Caco-2 (cell line): ENCODE measurements around the gene ARHGEF33. TPM values are rescaled to one million over a fixed set of nuclear protein-coding genes. Genes with fewer than 3 reads are reported as not detected.

ENCODE experiments used
- BruUV-seq: library from RNA; stranded (reverse); fragments of 400-500 nt; replicated peaks from 2 replicates; lab custom pipeline; 2021; lab: Mats Ljungman, UMichigan
- CTCF ChIA-PET: fragments of 300-600 bp; sonication (Branson Sonifier 250); formaldehyde crosslinking; loops from one replicate; lab custom pipeline; 2022; ENCODE audit warnings: antibody characterized with exemption; lab: Charles Lee
- POLR2A ChIA-PET: fragments of 300-600 bp; sonication (Branson Sonifier 250); formaldehyde crosslinking; loops from one replicate; lab custom pipeline; 2022; ENCODE audit warnings: antibody characterized with exemption; lab: Charles Lee
- DNase-seq, 2 experiments: peaks; one replicate each; pipeline versions ENCODE4 v3.0.0 to v3.0.0-alpha.2; 2020 to 2022
- H3K27me3 ChIP-seq: replicated peaks from 2 replicates; pipeline ENCODE4 v1.6.0; 2011; ENCODE audit warnings: low read length; ENCODE audit not compliant: control insufficient read depth, insufficient read depth
- H3K36me3 ChIP-seq: 2 replicates; pipeline ENCODE4 v1.5.1; 2011; ENCODE audit warnings: low read length; ENCODE audit not compliant: control insufficient read depth, insufficient read depth
- H3K4me1 ChIP-seq: fragments of 250-450 bp; sonication (Bioruptor Pico); 2 replicates; pipeline ENCODE4 v1.5.1; 2020; ENCODE audit warnings: mild to moderate bottlenecking
- H3K4me3 ChIP-seq: 2 replicates; pipeline ENCODE4 v1.5.1; 2011; ENCODE audit warnings: low read depth, mild to moderate bottlenecking, control low read depth, low read length
- H3K9me3 ChIP-seq: fragments of 250-450 bp; sonication (Bioruptor Pico); 2 replicates; pipeline ENCODE4 v1.5.1; 2020; ENCODE audit warnings: mild to moderate bottlenecking, moderate library complexity
- H3K27ac Mint-ChIP-seq: one replicate; pipeline ENCODE4 v1.8.0; 2022; ENCODE audit warnings: mixed read lengths; ENCODE audit not compliant: unreplicated experiment
- H3K27me3 Mint-ChIP-seq: one replicate; pipeline ENCODE4 v1.8.0; 2022; ENCODE audit warnings: mixed read lengths; ENCODE audit not compliant: insufficient read depth, unreplicated experiment
- H3K36me3 Mint-ChIP-seq: one replicate; pipeline ENCODE4 v1.8.0; 2022; ENCODE audit warnings: mild to moderate bottlenecking, mixed read lengths; ENCODE audit not compliant: insufficient read depth, unreplicated experiment
- H3K4me1 Mint-ChIP-seq: one replicate; pipeline ENCODE4 v1.8.0; 2022; ENCODE audit warnings: low read depth, mixed read lengths; ENCODE audit not compliant: unreplicated experiment
- H3K4me3 Mint-ChIP-seq: one replicate; pipeline ENCODE4 v1.8.0; 2022; ENCODE audit warnings: mild to moderate bottlenecking, moderate library complexity, mixed read lengths; ENCODE audit not compliant: unreplicated experiment
- H3K9me3 Mint-ChIP-seq: one replicate; pipeline ENCODE4 v1.8.0; 2022; ENCODE audit warnings: mixed read lengths; ENCODE audit not compliant: unreplicated experiment
- CTCF ChIP-seq, 2 experiments: fragments of 200-600 bp in 1 of 2; IDR thresholded peaks; 1 replicate in 1 of 2; 2 replicates in 1 of 2; pipeline versions ENCODE4 v1.5.1 to v1.8.0; 2011 to 2022; ENCODE audit warnings: antibody characterized with exemption in 1 of 2, control low read depth in 1 of 2, inconsistent platforms in 1 of 2, low read depth in 1 of 2, low read length in 1 of 2, mild to moderate bottlenecking in 1 of 2, moderate library complexity in 1 of 2; ENCODE audit not compliant: insufficient read depth in 1 of 2, severe bottlenecking in 1 of 2, unreplicated experiment in 1 of 2
- intact Hi-C: fragments of 100-400 bp; cut with micrococcal nuclease; formaldehyde crosslinking; loops from one replicate; pipeline ENCODE4 v1.10.0; 2022; ENCODE audit not compliant: unreplicated experiment
- total RNA-seq: library from RNA; stranded (reverse); gene quantifications from 2 replicates; pipeline ENCODE4 v1.2.3, GENCODE V29; 2022

Gene ARHGEF33
- total RNA-seq, 1 experiment from 2014 or later = not detected

GRCh38 chr2:38862476-38862875 is 27.2 kb upstream of the ARHGEF33 start:
- no peak overlapping the region for H3K4me3 ChIP-seq
- POLR2A ChIA-PET = interaction anchor here (1.0 kb wide), 1 partner anchor 111 kb away, joined by 3 read pairs; no protein-coding TSS in a partner anchor
- no peak for TF ChIP-seq CTCF (IDR thresholded peaks at IDR 0.05; ENCODE audit: insufficient read depth in 1 of 2, low read depth in 1 of 2, low read length in 1 of 2, severe bottlenecking in 1 of 2, unreplicated experiment in 1 of 2)

DNA sequence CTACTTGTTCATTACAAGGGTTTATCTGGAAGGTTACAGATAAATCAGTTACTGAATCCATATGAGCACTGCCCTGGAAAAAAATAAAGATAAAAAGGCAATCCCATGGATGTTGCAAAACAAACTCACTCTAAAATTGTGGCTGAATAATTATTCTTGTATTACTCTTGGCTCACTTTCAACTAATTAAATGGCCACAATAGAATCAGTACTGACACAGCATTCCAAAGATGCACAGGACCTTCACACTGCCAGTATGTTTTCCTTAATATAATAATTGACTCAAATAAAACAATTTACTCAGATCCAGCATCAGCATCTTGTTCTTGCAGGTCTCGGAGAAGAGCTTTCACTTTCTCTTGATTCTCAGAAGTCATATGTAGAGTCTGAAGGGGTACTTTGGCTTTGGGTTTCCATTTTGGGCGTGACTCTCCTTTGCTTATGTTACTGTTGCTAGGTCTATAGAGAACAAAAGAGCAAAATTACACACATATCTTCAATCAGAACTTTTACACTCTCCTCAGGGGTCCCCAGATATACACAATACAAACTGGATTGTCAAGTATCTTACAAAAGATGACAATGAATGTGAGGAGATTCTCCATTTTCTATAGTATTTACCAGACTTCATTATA is 26.5 kb upstream of the ARHGEF33 start:
- no peak overlapping the region for H3K4me3 Mint-ChIP-seq
- H3K27me3 ChIP-seq = no peaks in the 10 kb centered on the region
- TF ChIP-seq CTCF (IDR thresholded peaks at IDR 0.05; ENCODE audit: insufficient read depth in 1 of 2, low read depth in 1 of 2, low read length in 1 of 2, severe bottlenecking in 1 of 2, unreplicated experiment in 1 of 2) = no peak
- CTCF ChIA-PET = no interaction called here
- H3K36me3 Mint-ChIP-seq = peaks cover 29% of the 10 kb centered on the region
- H3K9me3 ChIP-seq = no peaks in the 10 kb centered on the region
- H3K36me3 ChIP-seq = no peaks in the 10 kb centered on the region
- H3K9me3 Mint-ChIP-seq = no peaks in the 10 kb centered on the region
- H3K27ac Mint-ChIP-seq = no peak overlapping the region
- H3K4me1 ChIP-seq = peaks cover 13% of the 10 kb centered on the region; the same call in 1 of the 2 replicates
- H3K27me3 Mint-ChIP-seq = no peaks in the 10 kb centered on the region
- no peak overlapping the region for H3K4me3 ChIP-seq
- intact Hi-C loops = no loop called here
- H3K4me1 Mint-ChIP-seq = peaks cover 15% of the 10 kb centered on the region
- no TSS peak for BruUV-seq
- DNase-seq = no peak
- POLR2A ChIA-PET = interaction anchor here (1.0 kb wide), 1 partner anchor 112 kb away, joined by 3 read pairs; no protein-coding TSS in a partner anchor

More at GRCh38 chr2:38862476-38862875, 27.2 kb upstream of the ARHGEF33 start:
- intact Hi-C loops = no loop called here
- Mint-ChIP-seq H3K27ac (no peak overlapping the region), H3K4me3 (no peak overlapping the region), H3K4me1 (peaks cover 15% of the 10 kb centered on the region), H3K9me3 (no peaks in the 10 kb centered on the region), H3K27me3 (no peaks in the 10 kb centered on the region), H3K36me3 (peaks cover 34% of the 10 kb centered on the region)
- BruUV-seq = no TSS peak
- CTCF ChIA-PET = no interaction called here
- Histone ChIP-seq H3K4me1 (peaks cover 13% of the 10 kb centered on the region; the same call in 1 of the 2 replicates), H3K9me3 (no peaks in the 10 kb centered on the region), H3K36me3 (no peaks in the 10 kb centered on the region), H3K27me3 (no peaks in the 10 kb centered on the region)
- DNase-seq = no peak

DNA sequence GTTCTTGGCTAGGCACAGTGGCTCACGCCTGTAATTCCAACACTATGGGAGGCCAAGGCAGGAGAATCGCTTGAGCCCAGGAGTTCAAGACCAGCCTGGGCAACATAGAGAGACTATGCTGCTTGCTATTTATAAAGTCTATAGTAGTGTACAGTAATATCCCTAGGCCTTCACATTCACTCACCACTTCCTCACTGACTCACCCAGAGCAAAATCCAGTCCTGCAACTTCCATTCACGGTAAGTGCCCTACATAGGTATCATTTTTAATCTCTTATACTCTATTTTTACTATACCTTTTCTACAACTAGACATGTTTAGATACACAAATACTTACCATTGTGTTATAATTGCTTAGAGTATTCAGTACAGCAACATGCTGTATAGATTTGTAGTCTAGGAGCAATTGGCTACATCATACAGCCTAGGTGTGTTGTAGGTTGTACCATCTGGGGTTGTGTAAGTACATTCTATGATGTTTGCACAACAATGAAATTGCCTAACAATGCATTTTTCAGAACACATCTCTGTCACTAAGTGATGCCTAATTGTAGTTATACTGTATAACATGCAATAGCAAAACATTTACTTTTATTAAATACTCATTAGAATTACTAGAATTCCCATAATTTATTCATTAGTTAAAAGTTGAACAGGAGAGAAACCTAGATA is 22.8 kb upstream of the ARHGEF33 start:
- intact Hi-C loops = no loop called here
- no peaks in the 10 kb centered on the region for H3K9me3 ChIP-seq
- no peaks in the 10 kb centered on the region for H3K36me3 Mint-ChIP-seq
- peaks cover 22% of the 10 kb centered on the region for H3K9me3 Mint-ChIP-seq
- DNase-seq = no peak
- ChIA-PET CTCF (no interaction called here), POLR2A (no interaction called here)
- H3K27me3 ChIP-seq = no peaks in the 10 kb centered on the region
- no peak for TF ChIP-seq CTCF (IDR thresholded peaks at IDR 0.05; ENCODE audit: insufficient read depth in 1 of 2, low read depth in 1 of 2, low read length in 1 of 2, severe bottlenecking in 1 of 2, unreplicated experiment in 1 of 2)
- peaks cover 15% of the 10 kb centered on the region for H3K4me1 Mint-ChIP-seq
- no peak overlapping the region for H3K4me3 Mint-ChIP-seq
- no peak overlapping the region for H3K27ac Mint-ChIP-seq
- H3K27me3 Mint-ChIP-seq = no peaks in the 10 kb centered on the region
- H3K4me3 ChIP-seq = no peak overlapping the region
- no peaks in the 10 kb centered on the region for H3K36me3 ChIP-seq
- no TSS peak for BruUV-seq
- peaks cover 13% of the 10 kb centered on the region; the same call in 1 of the 2 replicates for H3K4me1 ChIP-seq
